Stomach (tissue), 4 donors: ENCODE results near the gene EPB41L3.

ENCODE experiments used
- EP300 ChIP-seq: sonication (generic); formaldehyde crosslinking; IDR thresholded peaks from one replicate; pipeline ENCODE4 v1.6.1; 2017; ENCODE audit warnings: antibody characterized with exemption
- POLR2A ChIP-seq, 4 donors: fragments of 450-650 bp; IDR thresholded peaks; one replicate each; pipeline ENCODE4 v1.6.1; 2016; ENCODE audit warnings: antibody characterized with exemption in 4 of 4, control low read depth in 2 of 4, mild to moderate bottlenecking in 1 of 4, moderate library complexity in 1 of 4
- TF ChIP-seq, protein P1 (sequence below), 7 experiments: fragments of 450-650 bp in 4 of 7; fragments of 200-600 bp in 3 of 7; sonication (generic) in 3 of 7; IDR thresholded peaks; one replicate each; pipeline ENCODE4 v1.5.1; 2016 to 2019; ENCODE audit warnings: antibody characterized with exemption in 7 of 7, control low read depth in 2 of 7, mild to moderate bottlenecking in 1 of 7

DNA sequence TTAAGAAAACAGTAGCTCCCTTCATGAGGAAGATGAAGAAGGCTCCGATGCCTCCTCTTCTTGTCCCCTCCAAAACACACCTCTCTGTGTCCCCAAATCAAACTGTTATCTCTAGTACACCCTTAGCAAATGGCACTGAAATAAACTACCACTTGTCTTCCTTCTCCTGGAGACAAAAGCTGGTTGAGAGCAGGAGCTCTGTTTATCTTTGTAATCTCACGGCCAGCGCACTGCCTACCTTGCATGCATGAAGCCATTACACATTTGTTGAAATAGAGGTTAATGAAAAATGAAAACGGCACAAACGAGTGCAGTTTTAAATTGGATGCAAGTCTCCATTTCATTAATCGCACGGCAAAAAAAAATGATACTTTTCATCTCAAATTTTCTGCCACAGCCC, 113.7 kb downstream of the EPB41L3 start:
- TF ChIP-seq EP300 = no peak
- TF ChIP-seq, protein P1, sequence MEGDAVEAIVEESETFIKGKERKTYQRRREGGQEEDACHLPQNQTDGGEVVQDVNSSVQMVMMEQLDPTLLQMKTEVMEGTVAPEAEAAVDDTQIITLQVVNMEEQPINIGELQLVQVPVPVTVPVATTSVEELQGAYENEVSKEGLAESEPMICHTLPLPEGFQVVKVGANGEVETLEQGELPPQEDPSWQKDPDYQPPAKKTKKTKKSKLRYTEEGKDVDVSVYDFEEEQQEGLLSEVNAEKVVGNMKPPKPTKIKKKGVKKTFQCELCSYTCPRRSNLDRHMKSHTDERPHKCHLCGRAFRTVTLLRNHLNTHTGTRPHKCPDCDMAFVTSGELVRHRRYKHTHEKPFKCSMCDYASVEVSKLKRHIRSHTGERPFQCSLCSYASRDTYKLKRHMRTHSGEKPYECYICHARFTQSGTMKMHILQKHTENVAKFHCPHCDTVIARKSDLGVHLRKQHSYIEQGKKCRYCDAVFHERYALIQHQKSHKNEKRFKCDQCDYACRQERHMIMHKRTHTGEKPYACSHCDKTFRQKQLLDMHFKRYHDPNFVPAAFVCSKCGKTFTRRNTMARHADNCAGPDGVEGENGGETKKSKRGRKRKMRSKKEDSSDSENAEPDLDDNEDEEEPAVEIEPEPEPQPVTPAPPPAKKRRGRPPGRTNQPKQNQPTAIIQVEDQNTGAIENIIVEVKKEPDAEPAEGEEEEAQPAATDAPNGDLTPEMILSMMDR (IDR thresholded peaks at IDR 0.05) = no peak
- no peak for TF ChIP-seq POLR2A (IDR thresholded peaks at IDR 0.05)
